Fibroblast of lung (primary cell): Measurements from ENCODE around the gene WWOX. TPM values are rescaled to one million over a fixed set of nuclear protein-coding genes. Genes with fewer than 3 reads are reported as not detected.

Source experiments
- DNase-seq, 2 donors: peaks; one replicate each; pipeline versions ENCODE4 v3.0.0 to v3.0.0-alpha.2; 2010; ENCODE audit warnings: low read depth in 2 of 2
- H2AFZ ChIP-seq: 2 replicates; pipeline ENCODE4 v1.5.1; 2012; ENCODE audit warnings: low read length, control low read depth, inconsistent platforms
- H3K27ac ChIP-seq: 2 replicates; pipeline ENCODE4 v1.5.1; 2011; ENCODE audit warnings: low read length, control low read depth; ENCODE audit not compliant: insufficient read depth
- H3K27me3 ChIP-seq: 2 replicates; pipeline ENCODE4 v1.5.1; 2011; ENCODE audit warnings: mild to moderate bottlenecking, low read length; ENCODE audit not compliant: control insufficient read depth, insufficient read depth
- H3K36me3 ChIP-seq: 2 replicates; pipeline ENCODE4 v1.5.1; 2011; ENCODE audit warnings: low read length; ENCODE audit not compliant: control insufficient read depth, insufficient read depth
- H3K4me1 ChIP-seq: 2 replicates; pipeline ENCODE4 v1.5.1; 2011; ENCODE audit warnings: low read length; ENCODE audit not compliant: control insufficient read depth, insufficient read depth; ENCODE audit errors: extremely low read depth
- H3K4me2 ChIP-seq: 2 replicates; pipeline ENCODE4 v1.5.1; 2011; ENCODE audit warnings: low read length, control low read depth; ENCODE audit not compliant: insufficient read depth; ENCODE audit errors: extremely low read depth
- H3K4me3 ChIP-seq, 4 experiments: fragments of 200-600 bp in 1 of 4; sonication (generic) in 1 of 4; replicated peaks in 1 of 4; 2 replicates each; pipeline ENCODE4 v1.5.1; 2011 to 2016; ENCODE audit warnings: low read length in 4 of 4, low read depth in 3 of 4, mild to moderate bottlenecking in 3 of 4, control low read depth in 2 of 4, inconsistent platforms in 1 of 4, mixed read lengths in 1 of 4; ENCODE audit not compliant: insufficient read depth in 1 of 4; ENCODE audit errors: control extremely low read depth in 1 of 4
- H3K79me2 ChIP-seq: 2 replicates; pipeline ENCODE4 v1.5.1; 2012; ENCODE audit warnings: mild to moderate bottlenecking, low read length, inconsistent platforms; ENCODE audit not compliant: control insufficient read depth, insufficient read depth
- H3K9ac ChIP-seq: 2 replicates; pipeline ENCODE4 v1.5.1; 2011; ENCODE audit warnings: mild to moderate bottlenecking, low read length, control low read depth; ENCODE audit not compliant: insufficient read depth
- H3K9me3 ChIP-seq: 2 replicates; pipeline ENCODE4 v1.5.1; 2012; ENCODE audit warnings: low read depth, low read length; ENCODE audit not compliant: control insufficient read depth, insufficient read depth
- H4K20me1 ChIP-seq: 2 replicates; pipeline ENCODE4 v1.5.1; 2011; ENCODE audit warnings: low read length; ENCODE audit not compliant: control insufficient read depth, insufficient read depth; ENCODE audit errors: extremely low read depth
- CTCF ChIP-seq, 2 donors: IDR thresholded peaks in 1 of 2; conservative IDR thresholded peaks in 1 of 2; 1 replicate in 1 of 2; 2 replicates in 1 of 2; pipeline ENCODE4 v1.5.1; 2011 to 2012; ENCODE audit warnings: low read length in 2 of 2, control low read depth in 1 of 2, inconsistent platforms in 1 of 2, low read depth in 1 of 2, mild to moderate bottlenecking in 1 of 2
- EZH2 ChIP-seq: IDR thresholded peaks from 2 replicates; pipeline ENCODE4 v1.5.1; 2012; ENCODE audit warnings: low read length, control low read depth, mild to moderate bottlenecking; ENCODE audit errors: missing control alignments
- polyA plus RNA-seq, 2 donors: library from polyadenylated mRNA; depleted of rRNA in 1 of 2; stranded (reverse) in 1 of 2; unstranded in 1 of 2; fragments of >200 nt; gene quantifications; 2 replicates each; pipeline ENCODE4 v1.2.1, GENCODE V29; 2011 to 2012; ENCODE audit warnings: missing spikeins in 1 of 2
- total RNA-seq: library from RNA; depleted of rRNA; stranded (reverse); fragments of >200 nt; gene quantifications from 2 replicates; pipeline ENCODE4 v1.2.1, GENCODE V29; 2014

WWOX gene
- total and polyA plus RNA-seq, 2 donors (not counting 1 experiment from before 2014, with no cell fraction given): 5.6 to 16.3 TPM

DNA sequence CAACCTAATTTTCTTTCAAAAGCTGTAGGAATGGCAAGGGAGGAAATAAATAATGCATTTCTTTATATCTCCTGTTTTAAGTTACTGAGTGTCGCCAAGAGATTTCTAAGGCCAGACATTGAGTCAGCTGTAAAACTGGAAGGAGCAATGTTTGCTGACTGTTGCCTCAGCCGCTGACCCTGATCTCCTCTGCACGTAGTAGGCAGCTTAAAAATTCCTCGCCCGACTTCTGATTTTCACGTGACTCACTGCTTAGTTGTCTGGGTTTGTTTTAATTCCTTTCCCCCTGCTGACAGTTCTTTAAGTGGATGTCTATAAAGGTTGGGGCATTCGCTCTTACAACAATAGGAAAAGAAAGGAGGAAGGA is 100.6 kb downstream of the WWOX start:
- H4K20me1 ChIP-seq: no peaks in the 10 kb centered on the region
- H3K79me2 ChIP-seq: no peaks in the 10 kb centered on the region
- H3K9me3 ChIP-seq: no peaks in the 10 kb centered on the region
- no peaks in the 10 kb centered on the region for H3K4me1 ChIP-seq
- H3K27me3 ChIP-seq: no peaks in the 10 kb centered on the region
- no peak overlapping the region for H3K4me3 ChIP-seq
- no peak overlapping the region for H3K27ac ChIP-seq
- TF ChIP-seq CTCF (conservative IDR thresholded peaks at IDR 0.05 in 1 of 2, IDR thresholded peaks at IDR 0.05 in 1 of 2; ENCODE audit: low read depth in 1 of 2, low read length in 2 of 2) (no peak), EZH2 (no peak)
- DNase-seq: no peak
- no peak overlapping the region for H2AFZ ChIP-seq
- no peak overlapping the region for H3K9ac ChIP-seq
- no peaks in the 10 kb centered on the region for H3K36me3 ChIP-seq
- no peak overlapping the region for H3K4me2 ChIP-seq

DNA sequence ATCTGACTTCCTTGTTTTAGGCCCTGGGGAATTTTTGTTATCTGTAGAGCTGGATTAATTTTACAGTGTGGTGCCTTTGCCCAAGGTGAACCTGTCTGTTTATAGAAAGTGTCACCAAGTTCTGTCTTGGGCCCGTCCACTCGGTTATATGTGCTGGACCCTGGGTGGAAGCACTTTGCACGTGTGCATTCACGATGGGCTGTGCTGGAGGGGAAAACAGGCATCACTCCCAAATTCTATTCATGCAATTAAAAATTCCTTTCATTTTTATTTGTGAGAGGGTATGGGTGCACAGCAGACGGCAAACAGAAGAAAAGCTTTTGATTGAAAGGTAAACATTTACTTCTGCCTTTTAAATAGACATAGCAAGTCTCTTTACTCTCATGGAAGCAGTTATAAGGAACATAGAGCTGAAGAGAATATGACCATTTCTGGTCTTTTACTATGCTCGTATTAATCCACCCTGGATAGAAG is 101.2 kb downstream of the WWOX start:
- H3K4me2 ChIP-seq: no peak overlapping the region
- no peak overlapping the region for H3K9ac ChIP-seq
- no peaks in the 10 kb centered on the region for H3K27me3 ChIP-seq
- H3K9me3 ChIP-seq: no peaks in the 10 kb centered on the region
- H3K79me2 ChIP-seq: no peaks in the 10 kb centered on the region
- no peaks in the 10 kb centered on the region for H3K36me3 ChIP-seq
- DNase-seq: no peak
- H2AFZ ChIP-seq: no peak overlapping the region
- no peak overlapping the region for H3K27ac ChIP-seq
- H4K20me1 ChIP-seq: no peaks in the 10 kb centered on the region
- TF ChIP-seq EZH2 (no peak), CTCF (conservative IDR thresholded peaks at IDR 0.05 in 1 of 2, IDR thresholded peaks at IDR 0.05 in 1 of 2; ENCODE audit: low read depth in 1 of 2, low read length in 2 of 2) (no peak)
- no peaks in the 10 kb centered on the region for H3K4me1 ChIP-seq
- no peak overlapping the region for H3K4me3 ChIP-seq

DNA sequence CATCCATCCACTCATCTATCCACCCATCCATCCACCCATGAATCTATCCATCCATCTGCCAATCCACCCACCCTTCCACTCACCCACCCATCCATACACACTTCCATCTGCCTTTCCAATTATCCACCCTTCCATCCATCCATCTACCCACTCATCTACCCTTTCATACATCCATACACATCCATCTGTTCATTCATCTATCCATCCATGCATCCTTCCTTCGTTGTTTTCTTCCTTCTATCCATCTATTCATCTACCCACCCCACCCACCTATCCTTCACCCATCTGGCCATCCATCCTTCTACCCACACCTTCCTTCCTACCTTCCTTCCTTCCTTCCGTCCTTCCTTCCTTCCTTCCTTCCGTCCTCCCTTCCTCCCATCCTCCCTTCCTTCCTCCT is 106.1 kb downstream of the WWOX start:
- no peak overlapping the region for H3K9ac ChIP-seq
- no peak overlapping the region for H2AFZ ChIP-seq
- no peaks in the 10 kb centered on the region for H3K4me1 ChIP-seq

More for the DNA sequence above, 106.1 kb downstream of the WWOX start:
- Histone ChIP-seq H3K27me3 (no peaks in the 10 kb centered on the region), H3K4me2 (no peak overlapping the region), H3K4me3 (no peak overlapping the region), H3K27ac (no peak overlapping the region), H3K36me3 (no peaks in the 10 kb centered on the region), H3K79me2 (no peaks in the 10 kb centered on the region), H4K20me1 (no peaks in the 10 kb centered on the region), H3K9me3 (no peaks in the 10 kb centered on the region)
- DNase-seq: no peak
- no peak for TF ChIP-seq EZH2
- TF ChIP-seq CTCF (conservative IDR thresholded peaks at IDR 0.05 in 1 of 2, IDR thresholded peaks at IDR 0.05 in 1 of 2; ENCODE audit: low read depth in 1 of 2, low read length in 2 of 2): no peak
